ENCODE results near the gene SCRG1.

Gene SCRG1

DNA sequence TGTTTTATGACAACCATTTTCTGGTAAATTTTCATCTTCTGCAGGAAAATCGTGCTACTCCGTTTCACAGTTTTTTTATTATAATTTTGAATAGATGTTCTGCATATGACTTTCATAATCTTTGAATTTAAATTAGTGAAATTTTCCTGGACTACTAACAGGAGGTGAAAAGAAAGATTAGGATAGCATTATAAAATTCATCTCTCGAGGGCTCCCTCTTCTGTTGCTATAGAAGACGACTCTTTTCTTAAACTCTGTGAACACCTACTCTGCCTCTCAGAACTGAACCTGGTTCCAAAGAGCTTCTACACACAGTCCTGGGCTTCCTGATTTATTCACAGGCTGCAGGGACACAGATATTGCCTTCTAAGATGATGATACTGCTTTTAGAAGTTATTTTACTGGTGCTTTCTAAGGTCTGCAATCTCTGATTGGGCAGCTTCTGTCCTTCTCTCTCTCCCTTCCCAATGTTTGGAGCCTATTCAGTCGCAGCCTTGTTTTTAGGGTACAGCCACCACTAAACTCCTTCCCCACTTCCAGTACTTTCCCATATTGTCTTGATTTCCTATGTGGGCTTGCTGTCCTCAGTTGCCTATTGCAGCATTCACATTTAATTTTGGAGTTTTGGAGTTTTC is 38.2 kb downstream of the SCRG1 start:
- in situ Hi-C loops (cut with MboI; ENCODE audit: low sequenced_read_pairs, unreplicated experiment): no loop called here
- no peak for DNase-seq (ENCODE audit: low spot score)
- TF ChIP-seq, protein P1, sequence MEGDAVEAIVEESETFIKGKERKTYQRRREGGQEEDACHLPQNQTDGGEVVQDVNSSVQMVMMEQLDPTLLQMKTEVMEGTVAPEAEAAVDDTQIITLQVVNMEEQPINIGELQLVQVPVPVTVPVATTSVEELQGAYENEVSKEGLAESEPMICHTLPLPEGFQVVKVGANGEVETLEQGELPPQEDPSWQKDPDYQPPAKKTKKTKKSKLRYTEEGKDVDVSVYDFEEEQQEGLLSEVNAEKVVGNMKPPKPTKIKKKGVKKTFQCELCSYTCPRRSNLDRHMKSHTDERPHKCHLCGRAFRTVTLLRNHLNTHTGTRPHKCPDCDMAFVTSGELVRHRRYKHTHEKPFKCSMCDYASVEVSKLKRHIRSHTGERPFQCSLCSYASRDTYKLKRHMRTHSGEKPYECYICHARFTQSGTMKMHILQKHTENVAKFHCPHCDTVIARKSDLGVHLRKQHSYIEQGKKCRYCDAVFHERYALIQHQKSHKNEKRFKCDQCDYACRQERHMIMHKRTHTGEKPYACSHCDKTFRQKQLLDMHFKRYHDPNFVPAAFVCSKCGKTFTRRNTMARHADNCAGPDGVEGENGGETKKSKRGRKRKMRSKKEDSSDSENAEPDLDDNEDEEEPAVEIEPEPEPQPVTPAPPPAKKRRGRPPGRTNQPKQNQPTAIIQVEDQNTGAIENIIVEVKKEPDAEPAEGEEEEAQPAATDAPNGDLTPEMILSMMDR (IDR thresholded peaks at IDR 0.05; ENCODE audit: borderline replicate concordance, control extremely low read depth, extremely low read depth, insufficient read depth, missing control alignments): no peak

DNA sequence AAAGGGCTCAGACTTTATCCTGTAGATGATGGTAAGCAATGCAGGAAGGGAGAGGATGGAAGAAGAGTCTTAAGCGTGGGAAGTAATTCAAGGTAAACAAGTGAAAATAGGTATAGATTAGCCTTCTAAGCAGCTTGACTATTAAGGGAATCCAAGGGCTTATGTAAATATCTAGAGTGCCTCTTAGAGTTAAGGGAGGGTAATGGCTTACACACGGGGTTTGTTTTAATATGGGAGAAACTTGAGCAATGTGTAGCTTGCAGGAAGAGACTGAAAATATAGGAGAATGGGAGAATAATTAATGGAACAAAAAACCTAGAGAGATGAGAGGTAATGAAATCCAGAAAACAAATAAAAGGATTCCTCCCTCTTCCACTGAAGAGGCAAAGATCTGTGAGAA is 41.0 kb downstream of the SCRG1 start:
- in situ Hi-C loops (cut with MboI; ENCODE audit: low sequenced_read_pairs, unreplicated experiment): no loop called here
- TF ChIP-seq, protein P1 (IDR thresholded peaks at IDR 0.05; ENCODE audit: borderline replicate concordance, control extremely low read depth, extremely low read depth, insufficient read depth, missing control alignments): no peak
- no peak for DNase-seq (ENCODE audit: low spot score)

- in situ Hi-C loops (cut with MboI; ENCODE audit: low sequenced_read_pairs, unreplicated experiment): no loop called here
- no peak for DNase-seq (ENCODE audit: low spot score)
- TF ChIP-seq, protein P1 (IDR thresholded peaks at IDR 0.05; ENCODE audit: borderline replicate concordance, control extremely low read depth, extremely low read depth, insufficient read depth, missing control alignments): no peak
Measured at GRCh38 chr4:173347467-173347866, 51.4 kb downstream of the SCRG1 start.

GRCh38 chr4:173346074-173346473 is 52.8 kb downstream of the SCRG1 start:
- TF ChIP-seq, protein P1 (IDR thresholded peaks at IDR 0.05; ENCODE audit: borderline replicate concordance, control extremely low read depth, extremely low read depth, insufficient read depth, missing control alignments): no peak
- in situ Hi-C loops (cut with MboI; ENCODE audit: low sequenced_read_pairs, unreplicated experiment): no loop called here
- no peak for DNase-seq (ENCODE audit: low spot score)

- TF ChIP-seq, protein P1 (IDR thresholded peaks at IDR 0.05; ENCODE audit: borderline replicate concordance, control extremely low read depth, extremely low read depth, insufficient read depth, missing control alignments): no peak
- no peak for DNase-seq (ENCODE audit: low spot score)
- in situ Hi-C loops (cut with MboI; ENCODE audit: low sequenced_read_pairs, unreplicated experiment): no loop called here
Measured at GRCh38 chr4:173345648-173346047, 53.3 kb downstream of the SCRG1 start.

DNA sequence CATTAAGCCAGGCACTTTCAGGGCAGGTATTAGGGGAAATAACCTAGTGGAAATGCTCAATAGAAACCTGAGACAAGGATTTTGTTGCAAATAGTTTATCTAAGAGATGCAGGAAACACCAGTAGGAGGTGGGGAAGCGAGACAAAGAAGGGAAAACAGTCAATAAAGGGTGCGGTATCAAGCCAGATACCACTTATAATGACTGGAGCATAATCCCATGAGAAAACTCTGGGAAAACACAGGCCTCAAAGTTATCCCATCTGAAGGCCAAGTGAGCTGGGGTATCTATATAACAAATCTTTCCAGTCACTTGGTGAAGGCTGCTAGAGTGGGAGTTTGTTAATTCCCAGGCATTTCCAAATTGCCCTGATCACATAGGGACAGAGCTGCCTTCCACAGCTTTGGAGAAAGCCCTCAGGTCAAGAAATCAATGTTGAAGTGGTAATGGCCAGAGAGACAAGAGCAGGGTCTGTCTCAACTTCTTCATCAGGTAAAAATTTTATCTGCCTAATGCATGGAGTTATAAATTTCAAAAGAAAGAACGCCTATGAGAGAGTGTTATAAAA is 55.0 kb downstream of the SCRG1 start:
- TF ChIP-seq, protein P1 (IDR thresholded peaks at IDR 0.05; ENCODE audit: borderline replicate concordance, control extremely low read depth, extremely low read depth, insufficient read depth, missing control alignments): no peak
- in situ Hi-C loops (cut with MboI; ENCODE audit: low sequenced_read_pairs, unreplicated experiment): no loop called here
- DNase-seq (ENCODE audit: low spot score): no peak

Data from GM13976 (cell line).